Astrocyte (in vitro differentiated cells and primary cell): Measurements from ENCODE around the gene VSTM4. TPM values are rescaled to one million over a fixed set of nuclear protein-coding genes. Genes with fewer than 3 reads are reported as not detected.

Experiments used
- DNase-seq: peaks from one replicate; pipeline ENCODE4 v3.0.0-alpha.2; 2010; ENCODE audit warnings: low read depth
- FAIRE-seq: peaks from 2 replicates; lab custom pipeline; 2011; peaks lifted over from hg19 to GRCh38; lab: Jason Lieb, UNC
- H2AFZ ChIP-seq: 2 replicates; pipeline ENCODE4 v1.6.0; 2012; ENCODE audit warnings: low read depth, low read length, inconsistent platforms
- H3K27ac ChIP-seq: 2 replicates; pipeline ENCODE4 v1.5.1; 2011; ENCODE audit warnings: low read depth, low read length, inconsistent platforms
- H3K27me3 ChIP-seq: 2 replicates; pipeline ENCODE4 v1.6.0; 2011; ENCODE audit warnings: low read length, inconsistent platforms; ENCODE audit not compliant: insufficient read depth
- H3K36me3 ChIP-seq: 2 replicates; pipeline ENCODE4 v1.5.1; 2011; ENCODE audit warnings: low read length, inconsistent platforms; ENCODE audit not compliant: insufficient read depth
- H3K4me1 ChIP-seq: 2 replicates; pipeline ENCODE4 v1.5.1; 2011; ENCODE audit warnings: low read length, inconsistent platforms; ENCODE audit not compliant: insufficient read depth
- H3K4me2 ChIP-seq: 2 replicates; pipeline ENCODE4 v1.6.0; 2012; ENCODE audit warnings: low read length, inconsistent platforms
- H3K4me3 ChIP-seq: 2 replicates; pipeline ENCODE4 v1.5.1; 2011; ENCODE audit warnings: low read depth, mild to moderate bottlenecking, low read length, inconsistent platforms; ENCODE audit not compliant: insufficient read depth
- H3K79me2 ChIP-seq: 2 replicates; pipeline ENCODE4 v1.6.0; 2012; ENCODE audit warnings: mild to moderate bottlenecking, low read length, inconsistent platforms; ENCODE audit not compliant: insufficient read depth
- H3K9ac ChIP-seq: 2 replicates; pipeline ENCODE4 v1.6.0; 2012; ENCODE audit warnings: mild to moderate bottlenecking, low read length, inconsistent platforms
- H3K9me3 ChIP-seq: 2 replicates; pipeline ENCODE4 v1.5.1; 2012; ENCODE audit warnings: low read depth, mild to moderate bottlenecking, low read length, inconsistent platforms; ENCODE audit not compliant: insufficient read depth
- H4K20me1 ChIP-seq: 2 replicates; pipeline ENCODE4 v1.6.0; 2012; ENCODE audit warnings: low read length, inconsistent platforms; ENCODE audit not compliant: insufficient read depth
- H3K27ac Mint-ChIP-seq: one replicate; pipeline ENCODE4 v1.8.0; 2021; ENCODE audit warnings: mild to moderate bottlenecking, mixed read lengths; ENCODE audit not compliant: unreplicated experiment
- H3K27me3 Mint-ChIP-seq: one replicate; pipeline ENCODE4 v1.8.0; 2021; ENCODE audit warnings: low read depth, mixed read lengths; ENCODE audit not compliant: unreplicated experiment
- H3K36me3 Mint-ChIP-seq: one replicate; pipeline ENCODE4 v1.8.0; 2021; ENCODE audit warnings: low read depth, mixed read lengths; ENCODE audit not compliant: unreplicated experiment
- H3K4me1 Mint-ChIP-seq: one replicate; pipeline ENCODE4 v1.8.0; 2021; ENCODE audit warnings: low read depth, mixed read lengths; ENCODE audit not compliant: unreplicated experiment
- H3K4me3 Mint-ChIP-seq: one replicate; pipeline ENCODE4 v1.8.0; 2021; ENCODE audit warnings: mild to moderate bottlenecking, moderate library complexity, mixed read lengths; ENCODE audit not compliant: unreplicated experiment
- H3K9me3 Mint-ChIP-seq: one replicate; pipeline ENCODE4 v1.8.0; 2021; ENCODE audit warnings: mild to moderate bottlenecking, mixed read lengths; ENCODE audit not compliant: unreplicated experiment
- CTCF ChIP-seq: IDR thresholded peaks from 2 replicates; pipeline ENCODE4 v1.5.1; 2011; ENCODE audit warnings: low read depth, mild to moderate bottlenecking, inconsistent platforms, low read length, moderate library complexity; ENCODE audit not compliant: insufficient read depth
- EZH2 ChIP-seq: IDR thresholded peaks from 2 replicates; pipeline ENCODE4 v1.6.1; 2012; ENCODE audit warnings: mild to moderate bottlenecking, low read length, inconsistent platforms; ENCODE audit not compliant: insufficient read depth
- total RNA-seq: library from RNA; stranded (reverse); gene quantifications from 2 replicates; pipeline ENCODE4 v1.2.1, GENCODE V29; 2021

The VSTM4 gene
- total RNA-seq, 1 donor from 2014 or later, result 1.1 TPM

DNA sequence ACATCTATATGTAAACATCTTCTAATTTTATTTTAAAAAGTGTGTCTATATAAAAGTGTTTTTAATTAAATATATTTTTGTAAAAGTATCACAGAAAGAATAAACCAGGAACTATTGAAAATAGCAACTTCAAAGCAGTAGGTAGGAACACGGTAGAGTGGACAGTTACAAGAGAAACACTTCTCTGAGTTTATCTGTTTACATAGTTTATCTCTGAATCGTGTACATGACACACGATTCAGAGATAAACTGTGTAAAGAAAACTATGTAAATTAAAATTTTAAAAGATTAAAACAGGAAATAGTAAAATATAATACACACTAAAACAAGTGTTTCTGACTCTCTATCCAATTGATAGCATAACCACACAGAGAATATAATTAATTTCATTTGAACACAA lies 43.6 kb upstream of the VSTM4 start:
- Histone ChIP-seq H3K9me3 (no peaks in the 10 kb centered on the region), H3K4me3 (no peak overlapping the region), H3K79me2 (no peaks in the 10 kb centered on the region), H3K27ac (no peak overlapping the region), H3K4me1 (peaks cover 12% of the 10 kb centered on the region), H2AFZ (no peak overlapping the region), H3K27me3 (no peaks in the 10 kb centered on the region), H3K36me3 (no peaks in the 10 kb centered on the region), H3K9ac (no peak overlapping the region), H4K20me1 (no peaks in the 10 kb centered on the region), H3K4me2 (no peak overlapping the region)
- no peak overlapping the region for H3K4me3 Mint-ChIP-seq
- TF ChIP-seq CTCF, result no peak
- no peak for DNase-seq
- H3K9me3 Mint-ChIP-seq, result no peaks in the 10 kb centered on the region
- no peak for FAIRE-seq
- H3K27me3 Mint-ChIP-seq, result peaks cover 18% of the 10 kb centered on the region
- H3K36me3 Mint-ChIP-seq, result no peaks in the 10 kb centered on the region
- H3K27ac Mint-ChIP-seq, result no peak overlapping the region
- peaks cover 13% of the 10 kb centered on the region for H3K4me1 Mint-ChIP-seq

DNA sequence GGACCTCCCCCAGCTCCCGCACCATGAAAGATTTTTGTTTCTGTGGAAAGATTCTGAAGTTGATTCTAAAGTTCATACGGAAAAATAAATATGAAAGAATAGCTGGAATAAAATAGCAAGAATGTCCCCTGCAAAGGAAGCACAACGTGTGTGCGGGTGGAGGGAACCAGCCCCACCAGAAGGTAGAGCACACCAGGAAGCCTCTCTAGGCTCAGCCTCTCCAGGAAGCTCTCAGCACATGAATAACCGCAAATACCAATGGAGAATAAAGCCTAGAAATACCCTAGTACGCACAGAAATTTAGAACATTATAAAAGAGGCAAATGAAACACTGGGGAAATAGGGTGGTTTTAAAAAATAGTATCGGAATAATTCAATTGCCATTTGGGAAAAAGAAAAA lies 43.1 kb upstream of the VSTM4 start:
- no peak overlapping the region for H3K27ac ChIP-seq
- no peaks in the 10 kb centered on the region for H3K36me3 Mint-ChIP-seq
- H3K27ac Mint-ChIP-seq, result no peak overlapping the region
- H3K27me3 Mint-ChIP-seq, result peaks cover 17% of the 10 kb centered on the region
- H3K4me3 Mint-ChIP-seq, result no peak overlapping the region
- H3K9me3 ChIP-seq, result no peaks in the 10 kb centered on the region
- no peak for FAIRE-seq
- H3K9me3 Mint-ChIP-seq, result no peaks in the 10 kb centered on the region
- H4K20me1 ChIP-seq, result no peaks in the 10 kb centered on the region
- no peak overlapping the region for H3K4me3 ChIP-seq
- H3K4me1 ChIP-seq, result peaks cover 8% of the 10 kb centered on the region
- no peaks in the 10 kb centered on the region for H3K36me3 ChIP-seq
- H3K9ac ChIP-seq, result no peak overlapping the region
- H3K4me1 Mint-ChIP-seq, result peaks cover 17% of the 10 kb centered on the region
- H3K4me2 ChIP-seq, result no peak overlapping the region
- TF ChIP-seq CTCF, result no peak
- no peak for TF ChIP-seq EZH2
- no peaks in the 10 kb centered on the region for H3K79me2 ChIP-seq
- no peak for DNase-seq
- no peak overlapping the region for H2AFZ ChIP-seq
- H3K27me3 ChIP-seq, result no peaks in the 10 kb centered on the region

- no peak for DNase-seq
Measured at GRCh38 chr10:49157229-49157628, 41.9 kb upstream of the VSTM4 start.

More at GRCh38 chr10:49157229-49157628, 41.9 kb upstream of the VSTM4 start:
- Histone ChIP-seq H3K9ac (no peak overlapping the region), H3K4me3 (no peak overlapping the region), H3K79me2 (no peaks in the 10 kb centered on the region), H3K9me3 (no peaks in the 10 kb centered on the region), H3K36me3 (no peaks in the 10 kb centered on the region), H4K20me1 (no peaks in the 10 kb centered on the region), H3K27ac (no peak overlapping the region), H3K4me1 (peaks cover 5% of the 10 kb centered on the region), H2AFZ (no peak overlapping the region), H3K4me2 (no peak overlapping the region), H3K27me3 (no peaks in the 10 kb centered on the region)
- peaks cover 19% of the 10 kb centered on the region for H3K4me1 Mint-ChIP-seq
- TF ChIP-seq CTCF (no peak), EZH2 (no peak)
- H3K36me3 Mint-ChIP-seq, result no peaks in the 10 kb centered on the region
- no peak overlapping the region for H3K4me3 Mint-ChIP-seq
- peaks cover 17% of the 10 kb centered on the region for H3K27me3 Mint-ChIP-seq
- H3K9me3 Mint-ChIP-seq, result no peaks in the 10 kb centered on the region
- no peak overlapping the region for H3K27ac Mint-ChIP-seq
- FAIRE-seq, result no peak
